GM18951 (cell line): ENCODE data around the gene SLC15A4.

Experiments
- POLR2A ChIP-seq: IDR thresholded peaks from 4 replicates; pipeline ENCODE4 v1.6.1; 2011; ENCODE audit warnings: mild to moderate bottlenecking; ENCODE audit not compliant: insufficient read length, insufficient read depth; ENCODE audit errors: extremely low read depth
- in situ Hi-C: fragments of 300-500 bp; cut with MboI; formaldehyde crosslinking; loops from one replicate; pipeline ENCODE4 v1.12.0; 2022; ENCODE audit warnings: low sequenced_read_pairs, mixed read lengths, inconsistent platforms; ENCODE audit not compliant: unreplicated experiment

Gene SLC15A4

DNA sequence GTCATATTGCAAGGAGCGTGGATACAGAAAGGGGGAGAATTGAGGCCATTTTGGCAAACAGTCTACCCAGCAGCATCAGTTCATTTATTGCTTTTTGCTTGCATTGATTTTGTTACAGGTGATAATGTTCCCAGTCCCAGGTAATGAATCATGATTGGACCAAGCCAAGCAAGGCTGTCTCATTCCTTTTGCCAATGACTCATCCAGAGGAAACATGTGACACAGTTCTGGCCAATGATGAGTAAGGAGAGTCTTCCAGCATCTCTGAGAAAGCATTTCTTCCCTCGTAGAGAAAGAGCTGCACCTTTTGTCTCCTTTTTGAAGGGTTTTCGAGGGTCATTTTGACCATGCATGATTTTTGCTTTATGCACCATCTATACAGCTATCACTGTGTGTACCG is 68.2 kb downstream of the SLC15A4 start:
- no peak for TF ChIP-seq POLR2A
- in situ Hi-C loops, result no loop called here

DNA sequence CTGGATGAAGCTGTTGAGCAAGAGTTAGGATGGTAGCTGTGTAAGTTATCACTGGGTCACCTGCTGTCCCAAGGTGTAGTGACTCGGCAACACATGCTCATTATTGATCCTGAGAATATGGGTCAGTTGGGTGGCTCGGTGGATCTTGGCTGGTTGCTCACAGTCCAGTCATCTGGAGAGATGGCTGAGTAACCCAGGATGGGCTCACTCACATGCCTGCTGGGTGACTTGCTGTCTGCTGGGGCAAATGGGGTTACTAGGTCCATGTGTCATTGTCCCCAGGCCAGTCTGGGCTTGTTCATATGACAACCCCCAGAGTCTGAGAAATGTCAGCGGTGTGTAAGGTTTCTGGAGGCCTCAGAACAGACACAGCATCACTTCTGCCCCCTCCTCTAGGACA is 69.5 kb downstream of the SLC15A4 start:
- in situ Hi-C loops, result no loop called here
- no peak for TF ChIP-seq POLR2A

DNA sequence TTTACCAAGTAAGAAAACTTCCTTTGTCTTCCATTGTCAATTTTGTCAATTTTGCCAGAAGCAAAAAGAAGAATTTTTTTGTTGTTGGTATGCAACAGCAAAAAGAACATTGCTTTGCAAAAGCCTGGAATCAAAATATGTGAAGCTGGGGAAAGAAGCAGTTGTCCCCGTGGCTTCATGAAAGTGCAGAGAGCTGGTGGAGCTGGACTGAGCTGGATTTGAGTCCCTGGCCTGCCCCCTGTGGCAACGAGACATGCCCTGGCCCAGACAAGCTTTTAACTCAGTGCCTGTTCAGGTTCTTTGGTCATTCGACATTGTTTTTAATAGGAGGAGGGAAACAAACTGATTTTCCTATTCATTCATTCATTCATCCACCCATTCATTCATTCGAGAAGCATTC is 70.3 kb downstream of the SLC15A4 start:
- in situ Hi-C loops, result no loop called here

DNA sequence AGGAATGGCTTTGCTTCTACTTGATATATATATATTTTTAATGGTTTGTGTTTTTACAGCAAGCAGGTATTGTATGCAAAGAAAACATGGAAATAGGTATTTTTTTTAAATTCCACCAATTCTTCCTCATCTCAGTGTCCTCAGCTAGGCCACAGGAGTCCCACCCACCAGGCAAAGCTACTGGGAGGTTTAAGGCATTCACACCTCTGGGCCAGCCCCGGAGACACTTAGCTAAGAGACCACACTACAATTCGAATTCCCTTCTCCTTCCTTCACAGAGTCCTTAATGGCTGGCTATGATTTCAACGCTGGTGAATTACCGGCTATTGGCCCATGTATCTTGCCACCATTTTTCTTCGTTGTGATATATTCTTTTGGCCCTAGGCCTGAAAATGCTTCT is 71.4 kb downstream of the SLC15A4 start:
- TF ChIP-seq POLR2A, result no peak
- in situ Hi-C loops, result no loop called here

More for the DNA sequence above, 70.3 kb downstream of the SLC15A4 start:
- TF ChIP-seq POLR2A, result no peak

DNA sequence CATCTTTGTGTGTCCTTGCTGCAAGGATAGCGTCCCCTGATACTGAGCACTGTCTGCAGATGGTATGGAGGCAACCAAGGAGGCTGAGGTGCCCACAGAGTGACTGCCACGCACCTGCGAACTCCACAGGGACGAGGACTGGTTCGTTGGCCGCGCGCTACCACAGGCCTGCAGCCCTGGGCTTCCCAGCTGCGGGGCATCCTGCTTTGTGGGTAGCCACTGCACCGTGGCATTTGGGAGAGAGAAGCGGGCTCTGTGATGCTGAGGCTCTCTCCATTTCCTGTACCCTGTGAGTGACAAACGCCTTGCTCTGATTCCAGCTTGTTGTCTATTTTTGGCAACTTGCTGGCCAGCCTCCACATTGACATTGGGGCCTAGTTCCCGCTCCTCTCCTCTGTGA is 76.3 kb downstream of the SLC15A4 start:
- in situ Hi-C loops, result no loop called here
- TF ChIP-seq POLR2A, result no peak

DNA sequence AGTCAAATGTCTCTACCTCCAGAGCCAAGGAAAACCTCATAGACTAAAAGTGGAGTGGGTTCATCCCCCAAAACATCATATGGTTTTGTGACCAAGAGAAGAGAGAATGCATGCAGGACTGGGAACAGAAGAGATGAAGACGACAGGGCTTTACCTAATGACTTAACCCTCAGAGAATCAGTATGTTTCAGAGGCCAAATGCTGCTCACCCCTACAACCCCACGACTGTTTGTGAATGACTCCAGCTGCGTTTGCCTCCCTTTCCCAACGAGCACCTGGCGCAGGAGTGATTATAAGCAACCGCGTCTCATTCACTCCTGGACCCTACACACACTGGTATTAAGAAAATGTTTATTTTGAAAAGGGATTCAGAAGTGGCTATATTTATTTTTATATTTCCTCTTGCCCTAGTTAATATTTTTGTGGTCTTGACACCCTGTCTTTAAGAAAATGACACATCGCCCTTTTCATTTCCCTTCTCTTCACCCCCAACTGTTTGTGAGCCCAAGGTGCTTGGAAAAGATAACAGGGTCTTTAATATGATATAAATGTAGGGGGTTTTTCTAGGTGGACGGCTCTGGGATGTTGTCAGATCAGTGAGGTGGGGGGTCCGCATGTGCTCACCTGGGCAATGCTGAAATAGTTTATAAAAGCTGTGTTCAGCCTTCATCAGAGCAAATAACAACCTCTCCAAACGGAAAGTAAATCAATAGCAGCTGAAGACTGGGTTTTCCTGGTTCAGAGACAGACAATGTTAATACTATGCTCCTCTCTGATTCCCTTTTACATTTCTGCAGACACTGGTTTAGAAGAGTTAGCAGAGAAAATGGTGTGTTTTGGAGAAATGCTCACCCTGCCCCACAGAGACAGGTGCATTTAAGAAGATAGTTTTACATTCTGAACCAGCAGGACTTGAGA is 77.7 kb downstream of the SLC15A4 start:
- in situ Hi-C loops, result no loop called here
- TF ChIP-seq POLR2A, result no peak

DNA sequence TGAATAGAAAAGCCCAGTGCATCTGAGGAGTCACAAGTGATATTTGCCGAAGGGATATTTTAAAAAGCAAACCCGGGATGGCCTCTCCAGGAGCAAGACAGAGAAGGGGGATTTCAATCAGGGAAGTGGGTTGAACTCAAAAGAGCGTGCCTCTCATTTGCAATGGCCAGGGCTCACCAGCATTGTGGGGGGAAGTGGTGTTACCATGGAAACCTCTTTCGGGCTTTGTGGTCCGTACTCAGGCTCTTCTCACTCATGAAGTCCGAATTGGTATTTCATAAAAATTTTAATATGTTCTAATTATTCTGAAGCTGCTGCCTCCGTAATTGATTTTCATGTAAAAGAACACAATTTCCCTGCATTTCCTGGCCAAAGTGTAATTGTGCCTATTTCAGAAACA is 79.8 kb downstream of the SLC15A4 start:
- in situ Hi-C loops, result no loop called here
- no peak for TF ChIP-seq POLR2A
